A549 (cell line): ENCODE data around the gene PXDN. TPM values are rescaled to one million over a fixed set of nuclear protein-coding genes. Genes with fewer than 3 reads are reported as not detected.

ENCODE experiments used
- ATAC-seq, 2 experiments: fragments of 200-7000 bp in 1 of 2; fragments of >200 bp in 1 of 2; cut with Nextera tagmentation in 1 of 2; cut with Tn5 transposase in 1 of 2; 3 replicates each; pipeline versions ENCODE4 v1.8.0 to v1.9.1; 2018 to 2020; ENCODE audit warnings: mild to moderate bottlenecking in 1 of 2, moderate library complexity in 1 of 2
- CTCF ChIA-PET: fragments of 300-600 bp; sonication (Branson Sonifier 250); formaldehyde crosslinking; extraction: SDS; loops from one replicate; lab custom pipeline; 2021; ENCODE audit warnings: antibody characterized with exemption, inconsistent platforms; lab: Yijun Ruan, JAX
- POLR2A ChIA-PET: fragments of 350-600 bp; formaldehyde crosslinking; extraction: SDS; loops from one replicate; lab custom pipeline; 2021; ENCODE audit warnings: antibody characterized with exemption, inconsistent platforms; lab: Yijun Ruan, JAX
- DNase-seq, 2 experiments: peaks; one replicate each; pipeline versions ENCODE4 v3.0.0 to v3.0.0-alpha.2; 2011 to 2016; ENCODE audit warnings: low read depth in 1 of 2, low spot score in 1 of 2
- FAIRE-seq: peaks from 2 replicates; lab custom pipeline; 2011; peaks lifted over from hg19 to GRCh38; lab: Jason Lieb, UNC
- H3K27ac ChIP-seq, 2 experiments: fragments of >200 bp; sonication (Bioruptor Twin); formaldehyde crosslinking; 3 replicates each; pipeline ENCODE4 v1.5.1; 2016 to 2017
- H3K4me1 ChIP-seq: fragments of >200 bp; sonication (Bioruptor Twin); formaldehyde crosslinking; 3 replicates; pipeline ENCODE4 v1.6.1; 2016
- H3K4me2 ChIP-seq: fragments of >200 bp; sonication (Bioruptor Twin); formaldehyde crosslinking; 3 replicates; pipeline ENCODE4 v1.6.1; 2016
- H3K4me3 ChIP-seq: fragments of >200 bp; sonication (Bioruptor Twin); formaldehyde crosslinking; 3 replicates; pipeline ENCODE4 v1.5.1; 2016
- H3K9me3 ChIP-seq: fragments of >200 bp; sonication (Bioruptor Twin); formaldehyde crosslinking; 3 replicates; pipeline ENCODE4 v1.6.1; 2016
- CHD4 ChIP-seq: fragments of 200-600 bp; sonication (generic); IDR thresholded peaks from 2 replicates; pipeline ENCODE4 v1.6.1; 2016; ENCODE audit warnings: antibody characterized with exemption, mild to moderate bottlenecking, borderline replicate concordance
- FOSB ChIP-seq: fragments of 250-450 bp; sonication (Bioruptor Pico); IDR thresholded peaks from 2 replicates; pipeline ENCODE4 v1.5.0; 2020; ENCODE audit warnings: mild to moderate bottlenecking, moderate library complexity
- FOXS1 ChIP-seq: fragments of 250-450 bp; sonication (Bioruptor Pico); IDR thresholded peaks from 2 replicates; pipeline ENCODE4 v1.5.0; 2020; ENCODE audit warnings: mild to moderate bottlenecking, moderate library complexity
- HDAC2 ChIP-seq: fragments of 200-600 bp; sonication (generic); IDR thresholded peaks from 2 replicates; pipeline ENCODE4 v1.6.1; 2016
- HOXB5 ChIP-seq: fragments of 250-450 bp; sonication (Bioruptor Pico); IDR thresholded peaks from 2 replicates; pipeline ENCODE4 v1.5.0; 2020; ENCODE audit warnings: mild to moderate bottlenecking, moderate library complexity
- JUNB ChIP-seq: fragments of >200 bp; sonication (Bioruptor Twin); formaldehyde crosslinking; IDR thresholded peaks from 2 replicates; pipeline ENCODE4 v1.6.1; 2016
- KDM1A ChIP-seq: fragments of 200-600 bp; sonication (generic); IDR thresholded peaks from 2 replicates; pipeline ENCODE4 v1.6.1; 2016; ENCODE audit warnings: low read depth, mild to moderate bottlenecking
- NFE2L2 ChIP-seq: fragments of 150-350 bp; conservative IDR thresholded peaks from 2 replicates; pipeline ENCODE4 v1.6.1; 2014; ENCODE audit warnings: low read length
- NR3C1 ChIP-seq: fragments of >200 bp; sonication (Bioruptor Twin); formaldehyde crosslinking; IDR thresholded peaks from 3 replicates; pipeline ENCODE4 v1.6.1; 2017
- POLR2AphosphoS2 ChIP-seq: conservative IDR thresholded peaks from 2 replicates; pipeline ENCODE4 v1.6.1; 2012; ENCODE audit warnings: low read length, improper control_type of control experiment, inconsistent platforms
- RCOR1 ChIP-seq: fragments of 150-350 bp; IDR thresholded peaks from 2 replicates; pipeline ENCODE4 v1.6.1; 2014; ENCODE audit warnings: antibody characterized with exemption, low read length, low read depth
- RFX5 ChIP-seq: fragments of 450-650 bp; IDR thresholded peaks from 2 replicates; pipeline ENCODE4 v1.7.1; 2014; ENCODE audit warnings: antibody characterized with exemption, mild to moderate bottlenecking, moderate library complexity
- RNF2 ChIP-seq: fragments of 200-600 bp; sonication (generic); IDR thresholded peaks from 2 replicates; pipeline ENCODE4 v1.6.1; 2016; ENCODE audit warnings: low read depth, mild to moderate bottlenecking, antibody characterized with exemption, moderate library complexity, borderline replicate concordance
- SMC3 ChIP-seq: fragments of >200 bp; sonication (Bioruptor Twin); formaldehyde crosslinking; IDR thresholded peaks from 3 replicates; pipeline ENCODE4 v1.6.1; 2018; ENCODE audit warnings: inconsistent platforms
- TP53 ChIP-seq: fragments of 250-450 bp; sonication (Bioruptor Pico); IDR thresholded peaks from 2 replicates; pipeline ENCODE4 v1.5.0; 2021; ENCODE audit warnings: mild to moderate bottlenecking, moderate library complexity
- ZC3H11A ChIP-seq: fragments of 450-650 bp; IDR thresholded peaks from 2 replicates; pipeline ENCODE4 v1.6.1; 2014; ENCODE audit warnings: antibody characterized with exemption, mild to moderate bottlenecking
- ZFP36 ChIP-seq: fragments of 450-650 bp; IDR thresholded peaks from 2 replicates; pipeline ENCODE4 v1.6.1; 2014; ENCODE audit warnings: borderline replicate concordance; ENCODE audit not compliant: partially characterized antibody
- WGBS: methylation state at CpG from one replicate; pipeline ENCODE4 v1.1.6; 2017; ENCODE audit errors: missing lambda C conversion rate; 5-methylcytosine and 5-hydroxymethylcytosine counted together
- polyA plus RNA-seq, 4 experiments: library from polyadenylated mRNA; depleted of rRNA in 3 of 4; stranded (reverse); fragments of >200 nt; fragmentation: RNase III in 1 of 4; extraction: RNeasy Plus Mini Kit Qiagen cat#74134 plus additional on column Dnase treatment in 1 of 4; gene quantifications; 2 replicates in 3 of 4; 3 replicates in 1 of 4; pipeline ENCODE4 v1.2.3, GENCODE V29; 2011 to 2017
- TF ChIP-seq, protein P1 (sequence below): fragments of >200 bp; sonication (Bioruptor Twin); formaldehyde crosslinking; IDR thresholded peaks from 3 replicates; pipeline ENCODE4 v1.5.1; 2016
- TF ChIP-seq, protein P2 (sequence below): fragments of 200-600 bp; sonication (generic); IDR thresholded peaks from 2 replicates; pipeline ENCODE4 v1.6.1; 2016; ENCODE audit warnings: antibody characterized with exemption, mild to moderate bottlenecking, moderate library complexity

The PXDN gene
- polyA plus RNA-seq, 2 of the 4 experiments (the other 2 are of a cell fraction): 3.7 to 7.3 TPM

DNA sequence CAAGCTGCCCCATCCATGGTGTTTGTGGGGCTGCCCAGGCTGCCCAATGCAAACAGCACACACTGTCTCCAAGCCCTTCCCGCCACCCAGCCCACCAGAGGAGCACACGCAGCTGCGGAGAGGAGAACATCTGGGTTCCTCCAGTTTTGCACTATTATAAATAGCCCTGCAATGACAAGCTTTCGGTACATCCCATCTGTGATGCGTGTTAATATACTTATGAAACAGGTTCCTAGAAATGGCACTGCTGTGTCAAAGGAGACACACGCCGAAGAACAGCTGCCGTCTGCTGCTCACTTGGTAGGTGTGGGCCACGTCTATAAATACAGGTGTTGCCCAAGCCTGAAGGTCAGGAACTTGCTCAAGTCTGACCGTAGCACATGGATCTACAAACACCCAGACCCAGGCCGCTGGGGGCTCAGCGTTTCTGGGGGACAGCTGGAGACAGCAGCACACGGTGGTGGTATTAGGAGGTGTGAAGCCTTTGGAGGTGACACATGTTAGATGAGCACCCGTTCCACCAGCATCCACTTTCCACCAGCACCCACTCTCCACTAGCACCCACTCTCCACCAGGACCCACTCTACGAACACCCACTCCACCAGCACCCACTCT is 34.3 kb downstream of the PXDN start:
- Histone ChIP-seq H3K4me3 (no peak overlapping the region), H3K9me3 (no peaks in the 10 kb centered on the region), H3K27ac (no peak overlapping the region), H3K4me1 (no peaks in the 10 kb centered on the region), H3K4me2 (no peak overlapping the region)
- no peak for FAIRE-seq
- ChIA-PET POLR2A (no interaction called here), CTCF (interaction anchor here (1.2 kb wide), 1 partner anchor 154 kb away, joined by 3 read pairs; no protein-coding TSS in a partner anchor)
- ATAC-seq: no peak
- TF ChIP-seq FOSB (CRISPR knock-in tag) (no peak), RNF2 (no peak), ZC3H11A (no peak), SMC3 (no peak), CHD4 (no peak), TP53 (CRISPR knock-in tag) (no peak), HOXB5 (no peak)
- no peak for DNase-seq
- WGBS: 64% methylated on average over 15 of the region's 15 CpGs

DNA sequence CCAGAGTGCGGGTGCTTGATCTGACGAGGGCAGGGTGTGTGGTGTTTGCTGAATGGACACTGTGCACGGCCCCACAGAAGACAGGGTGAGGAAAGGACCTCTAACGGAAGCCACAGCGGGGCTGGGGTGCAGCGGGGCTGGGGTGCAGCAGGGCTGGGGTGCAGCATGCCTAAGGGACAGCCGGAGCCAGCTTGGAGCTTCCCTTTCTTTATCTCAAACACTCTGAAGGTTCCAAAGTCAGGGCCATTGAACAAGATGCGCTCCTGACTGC is 35.0 kb downstream of the PXDN start:
- CTCF ChIA-PET: interaction anchor here (0.7 kb wide), 1 partner anchor 42 kb away, joined by 3 read pairs; no protein-coding TSS in a partner anchor
- no peak for FAIRE-seq

More for the DNA sequence above, 35.0 kb downstream of the PXDN start:
- H3K27ac ChIP-seq: no peak overlapping the region
- 53% methylated on average over 8 of the region's 8 CpGs for WGBS
- DNase-seq: no peak
- POLR2A ChIA-PET: no interaction called here
- TF ChIP-seq, protein P1, sequence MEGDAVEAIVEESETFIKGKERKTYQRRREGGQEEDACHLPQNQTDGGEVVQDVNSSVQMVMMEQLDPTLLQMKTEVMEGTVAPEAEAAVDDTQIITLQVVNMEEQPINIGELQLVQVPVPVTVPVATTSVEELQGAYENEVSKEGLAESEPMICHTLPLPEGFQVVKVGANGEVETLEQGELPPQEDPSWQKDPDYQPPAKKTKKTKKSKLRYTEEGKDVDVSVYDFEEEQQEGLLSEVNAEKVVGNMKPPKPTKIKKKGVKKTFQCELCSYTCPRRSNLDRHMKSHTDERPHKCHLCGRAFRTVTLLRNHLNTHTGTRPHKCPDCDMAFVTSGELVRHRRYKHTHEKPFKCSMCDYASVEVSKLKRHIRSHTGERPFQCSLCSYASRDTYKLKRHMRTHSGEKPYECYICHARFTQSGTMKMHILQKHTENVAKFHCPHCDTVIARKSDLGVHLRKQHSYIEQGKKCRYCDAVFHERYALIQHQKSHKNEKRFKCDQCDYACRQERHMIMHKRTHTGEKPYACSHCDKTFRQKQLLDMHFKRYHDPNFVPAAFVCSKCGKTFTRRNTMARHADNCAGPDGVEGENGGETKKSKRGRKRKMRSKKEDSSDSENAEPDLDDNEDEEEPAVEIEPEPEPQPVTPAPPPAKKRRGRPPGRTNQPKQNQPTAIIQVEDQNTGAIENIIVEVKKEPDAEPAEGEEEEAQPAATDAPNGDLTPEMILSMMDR: no peak
- TF ChIP-seq JUNB: no peak
- no peak for TF ChIP-seq HDAC2
- TF ChIP-seq RFX5: no peak
- TF ChIP-seq TP53 (CRISPR knock-in tag): no peak
- no peak for TF ChIP-seq ZC3H11A
- TF ChIP-seq, protein P2, sequence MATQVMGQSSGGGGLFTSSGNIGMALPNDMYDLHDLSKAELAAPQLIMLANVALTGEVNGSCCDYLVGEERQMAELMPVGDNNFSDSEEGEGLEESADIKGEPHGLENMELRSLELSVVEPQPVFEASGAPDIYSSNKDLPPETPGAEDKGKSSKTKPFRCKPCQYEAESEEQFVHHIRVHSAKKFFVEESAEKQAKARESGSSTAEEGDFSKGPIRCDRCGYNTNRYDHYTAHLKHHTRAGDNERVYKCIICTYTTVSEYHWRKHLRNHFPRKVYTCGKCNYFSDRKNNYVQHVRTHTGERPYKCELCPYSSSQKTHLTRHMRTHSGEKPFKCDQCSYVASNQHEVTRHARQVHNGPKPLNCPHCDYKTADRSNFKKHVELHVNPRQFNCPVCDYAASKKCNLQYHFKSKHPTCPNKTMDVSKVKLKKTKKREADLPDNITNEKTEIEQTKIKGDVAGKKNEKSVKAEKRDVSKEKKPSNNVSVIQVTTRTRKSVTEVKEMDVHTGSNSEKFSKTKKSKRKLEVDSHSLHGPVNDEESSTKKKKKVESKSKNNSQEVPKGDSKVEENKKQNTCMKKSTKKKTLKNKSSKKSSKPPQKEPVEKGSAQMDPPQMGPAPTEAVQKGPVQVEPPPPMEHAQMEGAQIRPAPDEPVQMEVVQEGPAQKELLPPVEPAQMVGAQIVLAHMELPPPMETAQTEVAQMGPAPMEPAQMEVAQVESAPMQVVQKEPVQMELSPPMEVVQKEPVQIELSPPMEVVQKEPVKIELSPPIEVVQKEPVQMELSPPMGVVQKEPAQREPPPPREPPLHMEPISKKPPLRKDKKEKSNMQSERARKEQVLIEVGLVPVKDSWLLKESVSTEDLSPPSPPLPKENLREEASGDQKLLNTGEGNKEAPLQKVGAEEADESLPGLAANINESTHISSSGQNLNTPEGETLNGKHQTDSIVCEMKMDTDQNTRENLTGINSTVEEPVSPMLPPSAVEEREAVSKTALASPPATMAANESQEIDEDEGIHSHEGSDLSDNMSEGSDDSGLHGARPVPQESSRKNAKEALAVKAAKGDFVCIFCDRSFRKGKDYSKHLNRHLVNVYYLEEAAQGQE: no peak
- no peak for TF ChIP-seq NR3C1
- TF ChIP-seq FOXS1 (CRISPR knock-in tag): no peak
- no peak for TF ChIP-seq POLR2AphosphoS2
- no peak for TF ChIP-seq NFE2L2
- TF ChIP-seq KDM1A: no peak
- TF ChIP-seq ZFP36: no peak
- TF ChIP-seq RCOR1: no peak
- ATAC-seq: no peak
- no peak overlapping the region for H3K4me2 ChIP-seq
- H3K4me1 ChIP-seq: no peaks in the 10 kb centered on the region
- H3K9me3 ChIP-seq: no peaks in the 10 kb centered on the region
- H3K4me3 ChIP-seq: no peak overlapping the region
